Keratinocyte (primary cell): Measurements from ENCODE around the gene SIPA1. TPM values are rescaled to one million over a fixed set of nuclear protein-coding genes. Genes with fewer than 3 reads are reported as not detected.
A peak's percentile ranks its signal among the peaks of the same experiment; 100 is the strongest.

Experiments used
- DNase-seq: peaks from one replicate; pipeline ENCODE4 v3.0.0-alpha.2; 2011; ENCODE audit warnings: low read depth, missing footprints, low spot score
- FAIRE-seq: peaks from 2 replicates; lab custom pipeline; 2011; peaks lifted over from hg19 to GRCh38; lab: Jason Lieb, UNC
- H2AFZ ChIP-seq: 2 replicates; pipeline ENCODE4 v1.6.0; 2012; ENCODE audit warnings: low read length, control low read depth, inconsistent platforms; ENCODE audit not compliant: control insufficient read depth
- H3K27ac ChIP-seq: 2 replicates; pipeline ENCODE4 v1.5.1; 2011; ENCODE audit warnings: low read length; ENCODE audit not compliant: control insufficient read depth, insufficient read depth
- H3K27me3 ChIP-seq: 3 replicates; pipeline ENCODE4 v1.6.0; 2011; ENCODE audit warnings: low read length; ENCODE audit not compliant: control insufficient read depth, insufficient read depth; ENCODE audit errors: extremely low read depth
- H3K36me3 ChIP-seq, 2 experiments: 2 replicates in 1 of 2; 3 replicates in 1 of 2; pipeline ENCODE4 v1.5.1; 2011; ENCODE audit warnings: low read length in 2 of 2, mild to moderate bottlenecking in 1 of 2; ENCODE audit not compliant: control insufficient read depth in 2 of 2, insufficient read depth in 2 of 2; ENCODE audit errors: extremely low read depth in 1 of 2
- H3K4me1 ChIP-seq: 3 replicates; pipeline ENCODE4 v1.5.1; 2011; ENCODE audit warnings: low read length; ENCODE audit not compliant: control insufficient read depth, insufficient read depth; ENCODE audit errors: extremely low read depth
- H3K4me2 ChIP-seq: 3 replicates; pipeline ENCODE4 v1.6.0; 2011; ENCODE audit warnings: low read depth, low read length; ENCODE audit not compliant: control insufficient read depth, insufficient read depth; ENCODE audit errors: extremely low read depth
- H3K4me3 ChIP-seq, 3 experiments: fragments of 200-600 bp in 1 of 3; sonication (generic) in 1 of 3; 2 replicates in 2 of 3; 3 replicates in 1 of 3; pipeline ENCODE4 v1.5.1; 2011 to 2016; ENCODE audit warnings: low read length in 3 of 3, mild to moderate bottlenecking in 3 of 3, control low read depth in 2 of 3, inconsistent platforms in 1 of 3, low read depth in 1 of 3, mixed read lengths in 1 of 3, mixed run types in 1 of 3, moderate library complexity in 1 of 3; ENCODE audit not compliant: control insufficient read depth in 2 of 3, insufficient read depth in 2 of 3; ENCODE audit errors: extremely low read depth in 1 of 3
- H3K79me2 ChIP-seq: 2 replicates; pipeline ENCODE4 v1.6.0; 2012; ENCODE audit warnings: low read length; ENCODE audit not compliant: control insufficient read depth, insufficient read depth
- H3K9ac ChIP-seq: 3 replicates; pipeline ENCODE4 v1.6.0; 2011; ENCODE audit warnings: low read length; ENCODE audit not compliant: control insufficient read depth, insufficient read depth; ENCODE audit errors: extremely low read depth
- H3K9me1 ChIP-seq: 3 replicates; pipeline ENCODE4 v1.6.0; 2011; ENCODE audit warnings: low read length; ENCODE audit not compliant: control insufficient read depth, insufficient read depth; ENCODE audit errors: extremely low read depth
- H3K9me3 ChIP-seq: 2 replicates; pipeline ENCODE4 v1.5.1; 2012; ENCODE audit warnings: low read depth, low read length; ENCODE audit not compliant: control insufficient read depth
- H4K20me1 ChIP-seq: 3 replicates; pipeline ENCODE4 v1.6.0; 2011; ENCODE audit warnings: low read length; ENCODE audit not compliant: control insufficient read depth, insufficient read depth; ENCODE audit errors: extremely low read depth
- EZH2 ChIP-seq: IDR thresholded peaks from one replicate; pipeline ENCODE4 v1.6.1; 2012; ENCODE audit warnings: inconsistent platforms, mild to moderate bottlenecking, low read length, moderate library complexity
- dilution Hi-C: fragments of 300-500 bp; cut with MboI; formaldehyde crosslinking; loops from one replicate; pipeline ENCODE4 v1.7.0; 2020; ENCODE audit warnings: low sequenced_read_pairs; ENCODE audit not compliant: extremely low pct_ligation_motif_present
- polyA plus RNA-seq, 5 experiments: library from polyadenylated mRNA; depleted of rRNA in 3 of 5; stranded (reverse) in 3 of 5; stranded (forward) in 1 of 5; unstranded in 1 of 5; fragments of >200 nt; gene quantifications; 1 replicate in 1 of 5; 2 replicates in 3 of 5; 3 replicates in 1 of 5; pipeline versions ENCODE4 v1.2.1 to v1.2.3, GENCODE V29; 2011 to 2012; ENCODE audit warnings: missing spikeins in 2 of 5, low read depth in 1 of 5, low replicate concordance in 1 of 5
- TF ChIP-seq, protein P1 (sequence below), 3 experiments: IDR thresholded peaks in 1 of 3; conservative IDR thresholded peaks in 1 of 3; optimal IDR thresholded peaks in 1 of 3; 2 replicates in 2 of 3; 3 replicates in 1 of 3; pipeline versions ENCODE3 to v1.5.1; 2011; ENCODE audit warnings: low read length in 3 of 3, mild to moderate bottlenecking in 3 of 3, moderate library complexity in 2 of 3, control low read depth in 1 of 3, inconsistent platforms in 1 of 3; ENCODE audit not compliant: insufficient read depth in 2 of 3; ENCODE audit errors: extremely low read depth in 1 of 3

SIPA1 gene
- polyA plus RNA-seq, 1 donor (not counting 4 experiments of a cell fraction or from before 2014, with no cell fraction given): 4.5 TPM

DNA sequence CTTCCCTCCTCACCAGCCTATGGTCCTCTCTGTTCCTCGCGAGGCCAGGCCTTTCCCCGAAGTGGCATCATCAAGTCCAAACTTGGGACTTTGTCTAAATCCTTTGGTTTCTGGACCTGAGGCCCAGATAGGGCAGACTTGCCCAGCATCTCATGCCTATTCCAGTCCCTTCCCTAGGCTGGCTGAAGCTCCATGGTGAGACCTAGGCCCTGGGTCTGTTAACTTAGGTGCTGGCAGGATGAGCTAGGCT, 13.4 kb downstream of the SIPA1 start:
- TF ChIP-seq, protein P1, sequence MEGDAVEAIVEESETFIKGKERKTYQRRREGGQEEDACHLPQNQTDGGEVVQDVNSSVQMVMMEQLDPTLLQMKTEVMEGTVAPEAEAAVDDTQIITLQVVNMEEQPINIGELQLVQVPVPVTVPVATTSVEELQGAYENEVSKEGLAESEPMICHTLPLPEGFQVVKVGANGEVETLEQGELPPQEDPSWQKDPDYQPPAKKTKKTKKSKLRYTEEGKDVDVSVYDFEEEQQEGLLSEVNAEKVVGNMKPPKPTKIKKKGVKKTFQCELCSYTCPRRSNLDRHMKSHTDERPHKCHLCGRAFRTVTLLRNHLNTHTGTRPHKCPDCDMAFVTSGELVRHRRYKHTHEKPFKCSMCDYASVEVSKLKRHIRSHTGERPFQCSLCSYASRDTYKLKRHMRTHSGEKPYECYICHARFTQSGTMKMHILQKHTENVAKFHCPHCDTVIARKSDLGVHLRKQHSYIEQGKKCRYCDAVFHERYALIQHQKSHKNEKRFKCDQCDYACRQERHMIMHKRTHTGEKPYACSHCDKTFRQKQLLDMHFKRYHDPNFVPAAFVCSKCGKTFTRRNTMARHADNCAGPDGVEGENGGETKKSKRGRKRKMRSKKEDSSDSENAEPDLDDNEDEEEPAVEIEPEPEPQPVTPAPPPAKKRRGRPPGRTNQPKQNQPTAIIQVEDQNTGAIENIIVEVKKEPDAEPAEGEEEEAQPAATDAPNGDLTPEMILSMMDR (optimal IDR thresholded peaks at IDR 0.05 in 1 of 3, IDR thresholded peaks at IDR 0.05 in 1 of 3, conservative IDR thresholded peaks at IDR 0.05 in 1 of 3; ENCODE audit: extremely low read depth in 1 of 3, insufficient read depth in 2 of 3, low read length in 3 of 3): no peak
- dilution Hi-C loops: no loop called here
- H3K9me3 ChIP-seq: no peaks in the 10 kb centered on the region
- H3K27ac ChIP-seq: peak overlapping the region; percentile 15
- no peak overlapping the region for H3K4me3 ChIP-seq
- no peaks in the 10 kb centered on the region for H3K27me3 ChIP-seq
- FAIRE-seq: no peak
- H3K9me1 ChIP-seq: no peaks in the 10 kb centered on the region
- peak overlapping the region; percentile 6 for H3K4me2 ChIP-seq
- no peak overlapping the region for H2AFZ ChIP-seq
- H3K4me1 ChIP-seq: peaks cover 33% of the 10 kb centered on the region
- H3K79me2 ChIP-seq: no peaks in the 10 kb centered on the region
- peaks cover 20 to 22% of the 10 kb centered on the region in 2 experiments for H3K36me3 ChIP-seq
- no peak for DNase-seq
- H4K20me1 ChIP-seq: no peaks in the 10 kb centered on the region
- H3K9ac ChIP-seq: no peak overlapping the region

DNA sequence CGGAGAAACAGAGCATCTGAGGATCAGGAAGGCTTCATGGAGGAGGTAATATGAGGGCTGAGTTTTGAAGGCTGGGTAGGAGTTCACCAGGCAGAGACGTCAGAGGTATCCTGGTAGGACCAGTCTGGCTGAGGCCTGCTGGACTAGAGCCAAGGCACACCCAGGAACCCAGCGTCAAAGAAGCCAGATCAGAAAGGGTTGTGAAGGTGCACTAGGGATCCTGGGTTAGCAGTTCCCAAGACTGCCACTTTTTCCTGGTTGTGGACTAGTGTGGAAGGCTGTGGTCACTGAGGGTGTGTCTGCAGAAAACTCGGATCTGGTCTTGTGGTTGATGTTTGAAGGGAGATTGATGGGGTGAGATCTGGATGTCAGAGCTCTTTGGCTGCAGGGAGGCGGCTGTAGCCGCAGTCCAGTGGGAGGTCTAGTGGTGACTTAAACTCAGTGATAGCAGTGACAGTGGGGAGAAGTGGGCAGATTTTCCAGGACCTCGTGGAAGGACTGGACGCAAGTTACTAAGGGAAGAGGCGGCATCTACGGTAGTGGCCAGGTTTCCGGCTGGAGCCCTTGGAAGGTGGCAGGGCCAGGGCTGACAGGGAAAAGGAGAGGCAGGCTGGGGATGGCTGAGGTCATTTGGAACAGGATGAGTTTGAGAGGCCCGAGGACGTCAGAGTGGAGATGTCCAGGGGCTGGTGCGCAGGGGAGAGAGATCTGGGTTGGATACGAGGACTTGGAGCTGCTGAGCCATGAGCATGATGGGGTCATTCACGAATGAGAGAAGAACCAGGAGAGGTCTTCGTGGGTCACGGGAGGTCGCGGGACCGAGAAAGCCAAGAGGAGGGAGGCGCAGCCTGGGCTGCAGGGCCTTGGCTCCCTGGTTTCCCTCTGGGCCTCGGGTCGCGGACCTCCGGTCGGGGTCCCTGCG, 13.9 kb downstream of the SIPA1 start:
- no peak for DNase-seq
- Histone ChIP-seq H3K36me3 (peaks cover 22 to 27% of the 10 kb centered on the region in 2 experiments), H3K79me2 (no peaks in the 10 kb centered on the region), H3K4me2 (peak overlapping the region; percentile 73), H3K4me1 (peaks cover 33% of the 10 kb centered on the region), H2AFZ (no peak overlapping the region), H3K9me1 (no peaks in the 10 kb centered on the region), H3K9ac (peak overlapping the region; percentile 33), H3K4me3 (peak overlapping the region in 2 of 3 experiments; percentile 36 to 40), H3K27ac (peak overlapping the region; percentile 84), H3K9me3 (no peaks in the 10 kb centered on the region), H4K20me1 (no peaks in the 10 kb centered on the region), H3K27me3 (no peaks in the 10 kb centered on the region)
- TF ChIP-seq, protein P1 (optimal IDR thresholded peaks at IDR 0.05 in 1 of 3, IDR thresholded peaks at IDR 0.05 in 1 of 3, conservative IDR thresholded peaks at IDR 0.05 in 1 of 3; ENCODE audit: extremely low read depth in 1 of 3, insufficient read depth in 2 of 3, low read length in 3 of 3): no peak
- TF ChIP-seq EZH2: no peak
- dilution Hi-C loops: no loop called here
- FAIRE-seq: peak; percentile 73
